HFF-Myc (cell line): ENCODE measurements around the gene SETBP1.

Experiments used
- DNase-seq: peaks from one replicate; pipeline ENCODE4 v3.0.0-alpha.2; 2011; ENCODE audit warnings: low read depth; ENCODE audit errors: extremely low read depth
- H3K4me3 ChIP-seq: replicated peaks from 2 replicates; pipeline ENCODE4 v1.5.1; 2011; ENCODE audit warnings: low read depth, mild to moderate bottlenecking, control low read depth, low read length
- CTCF ChIP-seq: IDR thresholded peaks from 2 replicates; pipeline ENCODE4 v1.5.1; 2012; ENCODE audit warnings: mild to moderate bottlenecking, low read depth, low read length, control low read depth; ENCODE audit errors: missing control alignments

Gene SETBP1

GRCh38 chr18:44841221-44841620 lies 160.5 kb downstream of the SETBP1 start:
- DNase-seq = no peak
- no peak for TF ChIP-seq CTCF
- H3K4me3 ChIP-seq = no peak overlapping the region

- no peak for DNase-seq
- no peak for TF ChIP-seq CTCF
- no peak overlapping the region for H3K4me3 ChIP-seq
Measured at GRCh38 chr18:44841752-44842587, 161.3 kb downstream of the SETBP1 start.

GRCh38 chr18:44842588-44843412 lies 162.1 kb downstream of the SETBP1 start:
- DNase-seq = no peak
- TF ChIP-seq CTCF = no peak
- no peak overlapping the region for H3K4me3 ChIP-seq

- no peak for TF ChIP-seq CTCF
- no peak for DNase-seq
- H3K4me3 ChIP-seq = no peak overlapping the region
Measured at GRCh38 chr18:44844486-44844885, 163.8 kb downstream of the SETBP1 start.

GRCh38 chr18:44846450-44846849 lies 165.8 kb downstream of the SETBP1 start:
- no peak overlapping the region for H3K4me3 ChIP-seq
- TF ChIP-seq CTCF = no peak
- DNase-seq = no peak

GRCh38 chr18:44848644-44849335 lies 168.1 kb downstream of the SETBP1 start:
- TF ChIP-seq CTCF = no peak
- no peak for DNase-seq
- no peak overlapping the region for H3K4me3 ChIP-seq
